A673 (cell line): ENCODE measurements around the gene RAP1GAP2. TPM values are rescaled to one million over a fixed set of nuclear protein-coding genes. Genes with fewer than 3 reads are reported as not detected.

ENCODE experiments used
- BruUV-seq: library from RNA; stranded (reverse); fragments of 400-500 nt; replicated peaks from 2 replicates; lab custom pipeline; 2021; lab: Mats Ljungman, UMichigan
- CTCF ChIA-PET: fragments of 300-600 bp; sonication (Branson Sonifier 250); formaldehyde crosslinking; loops from one replicate; lab custom pipeline; 2022; ENCODE audit warnings: antibody characterized with exemption; lab: Charles Lee
- POLR2A ChIA-PET: fragments of 300-600 bp; sonication (Branson Sonifier 250); formaldehyde crosslinking; loops from one replicate; lab custom pipeline; 2022; ENCODE audit warnings: antibody characterized with exemption; ENCODE audit not compliant: low non-redundant PET; lab: Charles Lee
- DNase-seq: peaks from one replicate; pipeline ENCODE4 v3.0.0-alpha.2; 2015; ENCODE audit warnings: low spot score
- H3K27ac ChIP-seq: fragments of 200-600 bp; sonication (generic); 2 replicates; pipeline ENCODE4 v1.5.1; 2016; ENCODE audit warnings: mixed run types, low read depth, mild to moderate bottlenecking, mixed read lengths, antibody characterized with exemption, low read length; ENCODE audit not compliant: poor library complexity, severe bottlenecking
- H3K27me3 ChIP-seq: fragments of 200-600 bp; sonication (generic); replicated peaks from 2 replicates; pipeline ENCODE4 v1.6.1; 2017; ENCODE audit warnings: mixed run types, low read depth, mild to moderate bottlenecking, mixed read lengths, antibody characterized with exemption, low read length; ENCODE audit not compliant: insufficient read depth, poor library complexity
- H3K36me3 ChIP-seq: fragments of 200-600 bp; sonication (generic); 2 replicates; pipeline ENCODE4 v1.6.1; 2016; ENCODE audit warnings: mixed run types, mild to moderate bottlenecking, mixed read lengths, antibody characterized with exemption, low read length; ENCODE audit not compliant: insufficient read depth, poor library complexity, severe bottlenecking
- H3K4me1 ChIP-seq: fragments of 200-600 bp; sonication (generic); 2 replicates; pipeline ENCODE4 v1.6.1; 2017; ENCODE audit warnings: mixed run types, mild to moderate bottlenecking, mixed read lengths, antibody characterized with exemption, low read length; ENCODE audit not compliant: insufficient read depth, poor library complexity, severe bottlenecking
- H3K4me3 ChIP-seq: fragments of 200-600 bp; sonication (generic); 2 replicates; pipeline ENCODE4 v1.5.1; 2016; ENCODE audit warnings: low read depth, mixed run types, mild to moderate bottlenecking, mixed read lengths, low read length; ENCODE audit not compliant: poor library complexity, severe bottlenecking
- H3K9me3 ChIP-seq: fragments of 200-600 bp; sonication (generic); 2 replicates; pipeline ENCODE4 v1.6.1; 2016; ENCODE audit warnings: mixed run types, low read depth, mild to moderate bottlenecking, mixed read lengths, antibody characterized with exemption, low read length; ENCODE audit not compliant: poor library complexity, severe bottlenecking
- CTCF ChIP-seq: fragments of 300-800, 200-600 bp; sonication (generic); conservative IDR thresholded peaks from 2 replicates; pipeline ENCODE4 v1.5.1; 2017; ENCODE audit warnings: low read depth, mild to moderate bottlenecking, antibody characterized with exemption, low read length, moderate library complexity, mixed read lengths
- EZH2 ChIP-seq: fragments of 200-600 bp; sonication (generic); IDR thresholded peaks from 2 replicates; pipeline ENCODE4 v1.6.1; 2017; ENCODE audit warnings: borderline replicate concordance, low read depth, mild to moderate bottlenecking, mixed read lengths, antibody characterized with exemption, low read length; ENCODE audit not compliant: poor library complexity, severe bottlenecking
- intact Hi-C: fragments of 100-400 bp; cut with micrococcal nuclease; formaldehyde crosslinking; loops from one replicate; pipeline ENCODE4 v1.10.0; 2022; ENCODE audit not compliant: unreplicated experiment
- total RNA-seq: library from RNA; stranded (reverse); gene quantifications from 2 replicates; pipeline ENCODE4 v1.2.3, GENCODE V29; 2021

Gene RAP1GAP2
- total RNA-seq, 1 experiment from 2014 or later = 0.06 TPM

- no peak overlapping the region for H3K4me3 ChIP-seq
- ChIA-PET CTCF (no interaction called here), POLR2A (no interaction called here)
- H3K9me3 ChIP-seq = no peaks in the 10 kb centered on the region
- BruUV-seq = no TSS peak
- H3K4me1 ChIP-seq = no peaks in the 10 kb centered on the region
- no peaks in the 10 kb centered on the region for H3K27me3 ChIP-seq
- TF ChIP-seq CTCF (no peak), EZH2 (no peak)
- H3K36me3 ChIP-seq = no peaks in the 10 kb centered on the region
- no peak for DNase-seq
- H3K27ac ChIP-seq = no peak overlapping the region
- intact Hi-C loops = no loop called here
Measured at GRCh38 chr17:3037259-3037658, 241.0 kb downstream of the RAP1GAP2 start.

DNA sequence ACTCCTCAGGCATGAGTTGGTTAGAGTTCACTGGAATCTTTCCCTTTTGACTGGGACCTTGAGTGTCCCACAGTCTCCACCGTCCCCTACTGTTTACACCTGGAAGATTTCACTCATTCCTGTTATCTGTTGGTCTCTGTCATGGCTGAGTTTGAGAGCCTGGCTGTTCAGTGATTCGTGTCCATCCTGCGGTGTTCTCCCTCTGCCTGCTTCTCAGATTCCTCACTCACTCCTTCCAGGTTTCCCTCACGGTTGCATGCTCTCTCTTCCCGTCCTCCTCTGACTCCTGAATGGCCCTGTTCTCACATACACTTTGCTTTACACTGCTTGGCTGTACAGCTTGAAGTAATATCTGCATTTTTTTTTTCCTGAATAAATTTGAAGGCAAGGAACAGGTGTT, 242.7 kb downstream of the RAP1GAP2 start:
- ChIA-PET POLR2A (no interaction called here), CTCF (interaction anchor here (0.9 kb wide), 1 partner anchor 210 kb away, joined by 3 read pairs; no protein-coding TSS in a partner anchor)
- peaks cover 8% of the 10 kb centered on the region for H3K9me3 ChIP-seq
- no peaks in the 10 kb centered on the region for H3K4me1 ChIP-seq
- no peaks in the 10 kb centered on the region for H3K27me3 ChIP-seq
- intact Hi-C loops = no loop called here
- no peaks in the 10 kb centered on the region for H3K36me3 ChIP-seq
- H3K27ac ChIP-seq = no peak overlapping the region
- H3K4me3 ChIP-seq = no peak overlapping the region
- TF ChIP-seq EZH2 = no peak
- no peak for TF ChIP-seq CTCF
- no TSS peak for BruUV-seq
- DNase-seq = no peak

- no peak overlapping the region for H3K4me3 ChIP-seq
- no peak for TF ChIP-seq EZH2
- TF ChIP-seq CTCF = no peak
- CTCF ChIA-PET = interaction anchor here (0.9 kb wide), 1 partner anchor 211 kb away, joined by 3 read pairs; no protein-coding TSS in a partner anchor
- no peaks in the 10 kb centered on the region for H3K4me1 ChIP-seq
- peaks cover 9% of the 10 kb centered on the region for H3K9me3 ChIP-seq
- no peak for DNase-seq
- H3K27me3 ChIP-seq = no peaks in the 10 kb centered on the region
- no peaks in the 10 kb centered on the region for H3K36me3 ChIP-seq
- intact Hi-C loops = loop anchor here (10.0 kb wide), 1 partner anchor 605 kb away; no protein-coding TSS in a partner anchor
- POLR2A ChIA-PET = interaction anchor here (0.6 kb wide), 1 partner anchor 596 kb away, joined by 8 read pairs; the partner anchor contains the start of gene SHPK
- no TSS peak for BruUV-seq
- H3K27ac ChIP-seq = no peak overlapping the region
Measured at GRCh38 chr17:3039736-3040135, 243.5 kb downstream of the RAP1GAP2 start.
